Astrocyte of the cerebellum (primary cell): ENCODE data around the gene KCNMB3.

Experiments used
- DNase-seq: peaks from one replicate; pipeline ENCODE4 v3.0.0-alpha.2; 2011; ENCODE audit warnings: low read depth
- H3K4me3 ChIP-seq: 2 replicates; pipeline ENCODE4 v1.5.1; 2011; ENCODE audit warnings: mild to moderate bottlenecking, low read depth, low read length, moderate library complexity
- CTCF ChIP-seq: IDR thresholded peaks from 2 replicates; pipeline ENCODE4 v1.5.1; 2012; ENCODE audit warnings: low read length, low read depth, moderate library complexity, mild to moderate bottlenecking; ENCODE audit errors: missing control alignments
- in situ Hi-C: cut with HindIII; loops from 2 replicates; pipeline ENCODE4 v1.10.0; 2017; ENCODE audit warnings: low sequenced_read_pairs

The KCNMB3 gene

GRCh38 chr3:179288845-179289244, 37.9 kb upstream of the KCNMB3 start:
- in situ Hi-C loops: no loop called here
- no peak overlapping the region for H3K4me3 ChIP-seq
- TF ChIP-seq CTCF: no peak
- no peak for DNase-seq

DNA sequence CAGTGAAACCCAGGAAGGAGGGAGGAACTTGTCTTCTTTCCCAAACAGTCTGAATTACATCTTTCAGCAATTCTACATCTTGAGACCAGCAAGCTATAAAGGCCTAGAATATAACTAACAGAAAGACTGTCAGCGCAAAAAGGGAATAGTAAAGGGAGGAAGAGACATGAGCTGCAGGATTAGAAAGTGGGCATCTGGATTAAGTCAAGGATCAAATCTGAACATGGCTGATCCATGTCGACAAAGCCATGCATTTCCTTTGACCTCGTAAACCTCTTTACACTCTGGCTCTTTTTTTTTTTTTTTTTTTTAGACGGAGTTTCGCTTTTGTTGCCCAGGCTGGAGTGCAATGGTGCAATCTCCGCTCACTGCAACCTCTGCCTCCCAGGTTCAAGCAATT, 35.4 kb upstream of the KCNMB3 start:
- no peak for TF ChIP-seq CTCF
- in situ Hi-C loops: no loop called here
- no peak overlapping the region for H3K4me3 ChIP-seq
- DNase-seq: no peak

DNA sequence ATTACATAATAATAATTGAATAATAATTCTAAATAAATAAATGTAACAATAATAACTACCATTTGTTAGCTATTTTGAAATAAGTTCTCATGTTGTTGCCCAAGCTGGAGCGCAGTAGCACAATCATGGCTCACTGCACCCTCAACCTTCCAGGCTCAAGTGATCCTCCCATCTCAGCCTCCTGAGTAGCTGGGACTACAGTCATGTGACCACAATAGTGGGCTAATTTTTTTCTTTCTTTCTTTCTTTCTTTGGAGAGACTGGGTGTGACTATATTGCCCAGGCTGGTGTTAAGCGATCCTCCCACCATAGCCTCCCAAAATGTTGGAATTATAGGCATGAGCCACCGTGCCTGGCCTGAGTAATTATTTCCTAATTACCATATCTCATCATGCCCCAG, 30.9 kb upstream of the KCNMB3 start:
- in situ Hi-C loops: no loop called here
- DNase-seq: no peak
- no peak for TF ChIP-seq CTCF
- H3K4me3 ChIP-seq: no peak overlapping the region

DNA sequence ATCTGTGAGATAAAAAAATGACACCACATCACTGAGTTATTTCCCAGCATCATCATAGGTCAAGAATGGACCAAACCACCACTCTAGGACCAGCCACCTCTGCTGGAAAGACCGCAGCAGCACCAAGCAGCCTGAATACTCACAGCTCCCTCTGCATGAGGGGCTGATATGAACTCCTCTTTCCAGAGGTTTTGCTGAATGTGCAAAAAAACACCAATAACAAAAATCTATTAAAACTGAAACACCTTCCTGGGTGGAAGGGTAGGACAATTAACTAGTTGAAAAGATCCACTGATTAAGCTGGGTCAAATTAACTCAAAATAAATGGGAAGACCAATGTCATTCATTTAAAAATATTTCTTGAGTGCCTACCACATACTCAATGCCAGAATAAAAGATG, 28.9 kb upstream of the KCNMB3 start:
- TF ChIP-seq CTCF: no peak
- H3K4me3 ChIP-seq: no peak overlapping the region
- in situ Hi-C loops: no loop called here
- no peak for DNase-seq

- H3K4me3 ChIP-seq: no peak overlapping the region
- TF ChIP-seq CTCF: no peak
- no peak for DNase-seq
- in situ Hi-C loops: no loop called here
These were observed 28.2 kb upstream of the KCNMB3 start for GRCh38 chr3:179278932-179279693.

DNA sequence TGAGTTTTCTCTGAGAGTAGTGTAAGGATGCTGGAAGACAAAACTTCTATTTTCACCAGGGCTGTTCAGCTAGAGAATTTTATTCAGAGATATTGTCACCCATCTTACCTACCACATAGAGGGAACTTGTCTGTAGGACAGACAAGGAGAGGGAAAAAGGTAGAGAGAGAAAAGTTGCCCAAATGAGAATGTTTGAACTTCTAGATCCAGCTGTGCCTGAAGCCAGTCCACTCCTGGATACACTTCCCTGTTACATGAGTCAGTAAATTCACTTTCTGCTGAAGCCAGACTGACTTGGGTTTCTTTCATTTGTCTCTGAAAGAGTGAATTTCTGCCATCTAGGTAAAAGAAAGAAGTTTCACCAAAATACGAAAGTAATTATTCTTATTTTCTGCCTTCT, 27.2 kb upstream of the KCNMB3 start:
- no peak overlapping the region for H3K4me3 ChIP-seq
- in situ Hi-C loops: no loop called here
- no peak for DNase-seq
- TF ChIP-seq CTCF: no peak

DNA sequence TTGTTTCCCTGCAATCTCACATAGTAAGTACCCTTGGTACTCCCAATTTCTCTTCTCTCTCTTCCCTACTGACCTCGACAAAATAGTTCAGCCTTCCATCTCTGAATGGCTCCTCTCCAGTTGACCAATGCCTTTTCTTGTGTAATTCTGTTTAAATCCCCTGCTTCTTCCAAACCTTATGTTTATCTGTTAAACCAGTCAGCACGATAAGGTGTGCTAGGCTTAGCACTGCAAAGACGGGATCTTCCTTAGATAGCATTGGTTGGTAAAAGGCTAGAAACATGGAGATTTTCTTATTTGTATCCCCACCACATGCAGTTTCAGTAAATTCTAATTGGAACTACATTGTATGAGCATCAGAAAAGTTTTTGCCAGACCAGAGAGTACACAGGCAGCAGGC, 25.8 kb upstream of the KCNMB3 start:
- H3K4me3 ChIP-seq: no peak overlapping the region
- in situ Hi-C loops: no loop called here
- DNase-seq: no peak
- TF ChIP-seq CTCF: no peak
